Astrocyte (in vitro differentiated cells and primary cell): Measurements from ENCODE around the gene PCMTD2.

ENCODE experiments used
- EZH2 ChIP-seq: IDR thresholded peaks from 2 replicates; pipeline ENCODE4 v1.6.1; 2012; ENCODE audit warnings: mild to moderate bottlenecking, low read length, inconsistent platforms; ENCODE audit not compliant: insufficient read depth
- TF ChIP-seq, protein P1 (sequence below): IDR thresholded peaks from 2 replicates; pipeline ENCODE4 v1.5.1; 2011; ENCODE audit warnings: low read depth, mild to moderate bottlenecking, inconsistent platforms, low read length, moderate library complexity; ENCODE audit not compliant: insufficient read depth

GRCh38 chr20:64246616-64247306 is 8.8 kb upstream of the PCMTD2 start:
- TF ChIP-seq, protein P1, sequence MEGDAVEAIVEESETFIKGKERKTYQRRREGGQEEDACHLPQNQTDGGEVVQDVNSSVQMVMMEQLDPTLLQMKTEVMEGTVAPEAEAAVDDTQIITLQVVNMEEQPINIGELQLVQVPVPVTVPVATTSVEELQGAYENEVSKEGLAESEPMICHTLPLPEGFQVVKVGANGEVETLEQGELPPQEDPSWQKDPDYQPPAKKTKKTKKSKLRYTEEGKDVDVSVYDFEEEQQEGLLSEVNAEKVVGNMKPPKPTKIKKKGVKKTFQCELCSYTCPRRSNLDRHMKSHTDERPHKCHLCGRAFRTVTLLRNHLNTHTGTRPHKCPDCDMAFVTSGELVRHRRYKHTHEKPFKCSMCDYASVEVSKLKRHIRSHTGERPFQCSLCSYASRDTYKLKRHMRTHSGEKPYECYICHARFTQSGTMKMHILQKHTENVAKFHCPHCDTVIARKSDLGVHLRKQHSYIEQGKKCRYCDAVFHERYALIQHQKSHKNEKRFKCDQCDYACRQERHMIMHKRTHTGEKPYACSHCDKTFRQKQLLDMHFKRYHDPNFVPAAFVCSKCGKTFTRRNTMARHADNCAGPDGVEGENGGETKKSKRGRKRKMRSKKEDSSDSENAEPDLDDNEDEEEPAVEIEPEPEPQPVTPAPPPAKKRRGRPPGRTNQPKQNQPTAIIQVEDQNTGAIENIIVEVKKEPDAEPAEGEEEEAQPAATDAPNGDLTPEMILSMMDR, result no peak
- no peak for TF ChIP-seq EZH2
